ENCODE results near the gene KCTD3. TPM values are rescaled to one million over a fixed set of nuclear protein-coding genes. Genes with fewer than 3 reads are reported as not detected.

KCTD3 gene
- total RNA-seq, 6 donors from 2014 or later, result 17.9 to 55.4 (median 29.2) TPM

DNA sequence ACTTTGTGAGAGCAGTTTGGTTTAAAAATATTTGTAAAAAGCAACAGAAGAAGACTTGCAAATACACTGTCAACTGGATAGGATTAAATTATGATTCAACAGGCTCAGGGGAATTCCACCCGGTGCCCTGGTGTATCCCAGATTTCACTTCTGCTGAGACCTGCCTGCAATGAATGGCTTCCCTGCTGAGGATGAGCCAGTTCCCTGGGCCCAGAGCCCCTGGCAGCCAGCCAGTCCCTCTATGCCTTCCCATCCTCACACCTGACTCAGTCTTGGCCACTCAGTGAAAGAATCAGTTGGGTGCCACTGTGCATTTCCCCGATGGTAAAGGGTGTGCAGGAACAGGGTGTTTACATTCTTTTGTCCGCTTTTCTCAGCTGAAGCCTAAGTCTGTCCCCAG is 64.4 kb downstream of the KCTD3 start:
- Histone ChIP-seq H3K9me3 (no peaks in the 10 kb centered on the region), H3K4me3 (no peak overlapping the region), H3K4me1 (no peaks in the 10 kb centered on the region), H3K27me3 (no peaks in the 10 kb centered on the region), H3K27ac (no peak overlapping the region), H3K36me3 (no peaks in the 10 kb centered on the region)
- no peak for DNase-seq
- ATAC-seq (ENCODE audit: low FRiP score in 2 of 2), result no peak
- 46 to 47% methylated on average over 3 of the region's 3 CpGs for WGBS, 2 donors
- no peak for TF ChIP-seq POLR2AphosphoS5 (IDR thresholded peaks at IDR 0.05)
- no peak for TF ChIP-seq EP300 (IDR thresholded peaks at IDR 0.05)
- TF ChIP-seq, protein P1, sequence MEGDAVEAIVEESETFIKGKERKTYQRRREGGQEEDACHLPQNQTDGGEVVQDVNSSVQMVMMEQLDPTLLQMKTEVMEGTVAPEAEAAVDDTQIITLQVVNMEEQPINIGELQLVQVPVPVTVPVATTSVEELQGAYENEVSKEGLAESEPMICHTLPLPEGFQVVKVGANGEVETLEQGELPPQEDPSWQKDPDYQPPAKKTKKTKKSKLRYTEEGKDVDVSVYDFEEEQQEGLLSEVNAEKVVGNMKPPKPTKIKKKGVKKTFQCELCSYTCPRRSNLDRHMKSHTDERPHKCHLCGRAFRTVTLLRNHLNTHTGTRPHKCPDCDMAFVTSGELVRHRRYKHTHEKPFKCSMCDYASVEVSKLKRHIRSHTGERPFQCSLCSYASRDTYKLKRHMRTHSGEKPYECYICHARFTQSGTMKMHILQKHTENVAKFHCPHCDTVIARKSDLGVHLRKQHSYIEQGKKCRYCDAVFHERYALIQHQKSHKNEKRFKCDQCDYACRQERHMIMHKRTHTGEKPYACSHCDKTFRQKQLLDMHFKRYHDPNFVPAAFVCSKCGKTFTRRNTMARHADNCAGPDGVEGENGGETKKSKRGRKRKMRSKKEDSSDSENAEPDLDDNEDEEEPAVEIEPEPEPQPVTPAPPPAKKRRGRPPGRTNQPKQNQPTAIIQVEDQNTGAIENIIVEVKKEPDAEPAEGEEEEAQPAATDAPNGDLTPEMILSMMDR (IDR thresholded peaks at IDR 0.05), result no peak
- TF ChIP-seq POLR2A (IDR thresholded peaks at IDR 0.05), result no peak

DNA sequence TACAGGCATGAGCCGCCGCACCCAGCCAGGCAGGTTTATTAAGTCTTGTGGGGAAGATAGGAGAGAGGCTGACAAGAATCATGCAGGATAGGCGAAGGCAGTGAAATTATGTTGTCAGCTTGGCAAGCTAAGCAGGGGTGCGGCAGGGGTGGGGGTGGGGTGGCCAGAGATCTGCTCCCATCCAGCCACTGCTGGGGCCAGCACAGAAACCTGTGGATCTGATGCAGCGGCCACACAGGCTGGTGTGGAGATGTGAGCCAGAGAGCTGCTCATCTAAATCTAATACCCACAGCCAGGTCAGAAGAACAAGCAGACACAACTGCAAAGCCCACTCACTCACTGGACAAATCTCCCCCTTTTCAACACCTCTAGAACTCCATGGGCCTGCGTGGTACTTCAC is 68.7 kb downstream of the KCTD3 start:
- ATAC-seq (ENCODE audit: low FRiP score in 2 of 2) (no peak), DNase-seq (no peak)
- Histone ChIP-seq H3K36me3 (no peaks in the 10 kb centered on the region), H3K4me1 (no peaks in the 10 kb centered on the region), H3K27ac (no peak overlapping the region), H3K4me3 (no peak overlapping the region), H3K27me3 (no peaks in the 10 kb centered on the region), H3K9me3 (no peaks in the 10 kb centered on the region)
- WGBS, 2 donors, result 93% methylated on average over 6 of the region's 6 CpGs
- no peak for TF ChIP-seq POLR2AphosphoS5 (IDR thresholded peaks at IDR 0.05)
- TF ChIP-seq EP300 (IDR thresholded peaks at IDR 0.05), result no peak
- TF ChIP-seq POLR2A (IDR thresholded peaks at IDR 0.05), result no peak
- TF ChIP-seq, protein P1 (IDR thresholded peaks at IDR 0.05), result no peak

DNA sequence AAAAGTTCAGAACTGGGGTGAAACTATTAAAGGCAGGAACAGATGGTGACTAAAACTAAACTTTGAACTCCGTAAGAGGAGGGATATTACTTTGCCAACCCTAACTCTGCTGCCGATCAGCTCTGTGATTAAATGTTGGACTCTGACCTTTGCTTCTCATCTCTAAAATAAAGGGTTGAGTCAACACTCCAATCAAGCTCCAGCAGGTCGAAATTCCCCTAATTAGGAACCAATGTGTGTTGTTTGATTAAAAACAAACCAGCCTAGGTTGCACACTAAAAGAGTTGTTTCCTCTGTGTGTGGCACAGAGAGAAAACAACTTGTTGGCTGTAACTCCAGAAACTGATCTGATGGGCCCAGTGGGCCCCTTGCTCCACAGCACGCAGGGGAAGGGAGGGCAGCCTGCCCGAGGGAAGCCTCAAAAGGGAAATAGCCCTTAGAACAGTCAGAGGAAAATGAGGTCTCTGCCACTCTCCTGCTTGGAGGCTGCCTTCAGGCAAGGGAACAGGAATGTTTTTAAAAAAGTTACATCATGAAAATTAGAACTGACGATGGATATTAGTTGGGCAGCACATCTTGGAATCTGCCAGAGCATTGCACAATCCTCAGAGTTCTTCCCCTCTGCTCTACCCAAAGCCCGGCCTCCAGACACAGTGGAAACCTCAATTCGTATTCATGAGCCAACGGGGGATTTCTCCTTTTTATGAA is 69.3 kb downstream of the KCTD3 start:
- Histone ChIP-seq H3K27me3 (no peaks in the 10 kb centered on the region), H3K36me3 (no peaks in the 10 kb centered on the region), H3K9me3 (no peaks in the 10 kb centered on the region), H3K27ac (peak overlapping the region in 1 of 4 donors; percentile 19), H3K4me1 (no peaks in the 10 kb centered on the region), H3K4me3 (no peak overlapping the region)
- TF ChIP-seq, protein P1 (IDR thresholded peaks at IDR 0.05), result no peak
- no peak for TF ChIP-seq POLR2AphosphoS5 (IDR thresholded peaks at IDR 0.05)
- TF ChIP-seq EP300 (IDR thresholded peaks at IDR 0.05), result no peak
- ATAC-seq (ENCODE audit: low FRiP score in 2 of 2) (peak; percentile 27 to 88), DNase-seq (no peak)
- WGBS, 2 donors, result 66 to 68% methylated on average over 9 of the region's 9 CpGs

DNA sequence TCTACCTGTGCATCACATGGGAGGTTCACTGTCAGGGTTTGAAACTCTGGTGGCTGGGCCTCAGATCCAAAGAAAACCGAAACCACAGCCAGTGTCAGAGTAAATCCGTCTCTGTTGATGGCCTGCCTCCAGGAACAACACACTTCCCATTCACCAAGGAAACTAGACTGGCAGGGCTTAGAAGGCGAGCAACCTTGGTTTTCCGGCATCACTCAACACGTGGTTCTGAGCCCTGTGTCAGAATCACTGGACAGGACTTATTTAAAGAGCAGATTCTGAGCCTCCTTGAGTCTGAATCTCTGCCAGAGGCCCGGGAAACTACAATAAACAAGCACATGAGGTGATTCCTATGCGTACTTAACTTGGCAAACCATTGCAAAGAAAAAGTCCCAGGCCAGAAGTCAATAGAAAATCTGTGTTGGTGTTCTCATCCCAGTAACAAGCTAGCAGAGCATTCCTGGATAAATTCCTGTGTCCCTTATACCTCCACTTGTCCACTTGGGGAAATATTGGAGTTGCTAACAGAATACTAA is 70.0 kb downstream of the KCTD3 start:
- 54 to 57% methylated on average over 7 of the region's 7 CpGs for WGBS, 2 donors
- no peaks in the 10 kb centered on the region for H3K9me3 ChIP-seq
- ATAC-seq (ENCODE audit: low FRiP score in 2 of 2) (peak; percentile 47 to 76), DNase-seq (no peak)
- TF ChIP-seq POLR2AphosphoS5 (IDR thresholded peaks at IDR 0.05) (no peak), POLR2A (IDR thresholded peaks at IDR 0.05) (no peak), EP300 (IDR thresholded peaks at IDR 0.05) (no peak)
- TF ChIP-seq, protein P1 (IDR thresholded peaks at IDR 0.05), result no peak
- H3K36me3 ChIP-seq, result no peaks in the 10 kb centered on the region
- H3K4me3 ChIP-seq, result no peak overlapping the region
- H3K27me3 ChIP-seq, result no peaks in the 10 kb centered on the region
- peak overlapping the region in 1 of 4 donors; percentile 19 for H3K27ac ChIP-seq
- H3K4me1 ChIP-seq, result no peaks in the 10 kb centered on the region
